Cardiac ventricle fibroblast (primary cell): Measurements from ENCODE around the gene EMP1. TPM values are rescaled to one million over a fixed set of nuclear protein-coding genes. Genes with fewer than 3 reads are reported as not detected.

Source experiments
- total RNA-seq: library from RNA; depleted of rRNA; stranded (reverse); fragments of >200 nt; gene quantifications from 2 replicates; pipeline ENCODE4 v1.2.3, GENCODE V29; 2015

The EMP1 gene, protein sequence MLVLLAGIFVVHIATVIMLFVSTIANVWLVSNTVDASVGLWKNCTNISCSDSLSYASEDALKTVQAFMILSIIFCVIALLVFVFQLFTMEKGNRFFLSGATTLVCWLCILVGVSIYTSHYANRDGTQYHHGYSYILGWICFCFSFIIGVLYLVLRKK
- total RNA-seq, result 465 and 785 TPM in 2 replicates

DNA sequence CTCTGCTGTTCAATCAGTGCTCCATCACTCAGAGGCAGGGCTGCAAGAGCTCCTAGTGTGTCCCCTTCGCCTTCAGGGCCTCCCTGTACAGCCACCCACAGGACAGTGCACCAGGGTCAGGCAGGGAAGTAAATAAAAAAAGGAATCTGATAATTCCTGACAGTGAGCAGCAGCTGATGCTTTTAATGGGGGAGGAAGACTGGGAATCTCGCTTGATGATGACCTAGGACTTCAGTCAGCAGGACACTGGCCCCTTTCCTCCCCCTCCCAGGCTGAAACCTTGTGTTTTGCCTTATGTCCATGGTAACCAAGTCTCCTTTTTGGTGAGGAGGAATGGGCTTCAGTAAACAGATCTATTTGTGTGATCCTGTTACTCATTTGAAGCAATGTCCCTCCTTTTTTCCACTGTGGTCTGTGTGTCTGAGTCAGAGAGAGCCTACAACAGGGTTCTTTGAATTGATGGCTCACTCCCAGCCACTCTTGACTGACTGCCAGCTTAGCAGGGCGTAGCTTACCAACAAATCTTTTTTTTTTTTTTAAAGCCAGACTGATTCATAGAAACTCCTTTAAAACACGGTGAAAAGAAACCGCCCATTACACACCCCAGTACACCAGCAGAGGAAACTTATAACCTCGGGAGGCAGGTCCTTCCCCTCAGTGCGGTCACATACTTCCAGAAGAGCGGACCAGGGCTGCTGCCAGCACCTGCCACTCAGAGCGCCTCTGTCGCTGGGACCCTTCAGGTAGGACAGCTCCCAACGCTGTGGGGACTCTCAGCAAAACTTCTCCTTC, at the start of gene EMP1:
Gene EMP1, plus strand, starts transcription at position 597 of the 792 bp plus-strand sequence. CDS start 14,785 bp downstream, outside the sequence.

Other genes with a start within 250 kb of the EMP1 start
- not detected in 2 replicates for gene GPRC5D, start 244.6 kb upstream of the EMP1 start, total RNA-seq
- 79.5 and 85.8 TPM in 2 replicates for gene HEBP1, start 196.5 kb upstream of the EMP1 start, total RNA-seq
- 5.3 and 7.6 TPM in 2 replicates for gene FAM234B, start 152.3 kb upstream of the EMP1 start, total RNA-seq
- 0.34 and 1.5 TPM in 2 replicates for gene GSG1, start 93.1 kb upstream of the EMP1 start, total RNA-seq